Motor neuron (in vitro differentiated cells): Measurements from ENCODE around the gene FBXW10. TPM values are rescaled to one million over a fixed set of nuclear protein-coding genes. Genes with fewer than 3 reads are reported as not detected.
"Not testable (repeated sequence)": the region's sequence is repeated elsewhere in the genome, so short reads cannot be mapped to it uniquely, and the experiment has no call there.

Experiments used
- ATAC-seq, 8 experiments: fragments of 200-7000 bp; cut with Tn5 transposase; replicated peaks in 6 of 8; 2 replicates each; pipeline ENCODE4 v1.8.0; 2021; ENCODE audit warnings: mild to moderate bottlenecking in 8 of 8, moderate library complexity in 8 of 8
- H3K27ac ChIP-seq, 2 donors: fragments of 250-450 bp; sonication (Bioruptor Pico); 2 replicates each; pipeline ENCODE4 v1.9.0; 2021; ENCODE audit warnings: antibody characterized with exemption in 2 of 2, mild to moderate bottlenecking in 2 of 2, moderate library complexity in 1 of 2
- H3K4me1 ChIP-seq, 2 donors: fragments of 250-450 bp; sonication (Bioruptor Pico); replicated peaks in 1 of 2; 2 replicates each; pipeline ENCODE4 v1.6.1; 2021; ENCODE audit warnings: antibody characterized with exemption in 2 of 2, mild to moderate bottlenecking in 2 of 2, moderate library complexity in 1 of 2
- H3K4me3 ChIP-seq, 5 donors: fragments of 250-450 bp; sonication (Bioruptor Pico); 2 replicates each; pipeline ENCODE4 v1.9.0; 2021; ENCODE audit warnings: antibody characterized with exemption in 5 of 5, mild to moderate bottlenecking in 5 of 5, moderate library complexity in 4 of 5
- WGBS, 10 experiments: fragments of 450-650 bp; shearing (Covaris generic); methylation state at CpG; one replicate each; pipeline ENCODE4 v1.0.0; 2022; 5-methylcytosine and 5-hydroxymethylcytosine counted together
- in situ Hi-C, 9 experiments: fragments of 400-800 bp; cut with MboI; loops; one replicate each; pipeline ENCODE4 v1.15.0; 2021; ENCODE audit warnings: low sequenced_read_pairs in 9 of 9, low pct_unique_long_range_greater_than_20kb in 2 of 9; ENCODE audit not compliant: unreplicated experiment in 9 of 9
- total RNA-seq, 8 experiments: library from RNA; unstranded; fragments of 300-600 nt; gene quantifications; 2 replicates each; pipeline versions ENCODE4 v1.2.3 to v1.2.4, GENCODE V29; 2022

Gene FBXW10
- total RNA-seq, 8 experiments from 2014 or later: 0.08 to 0.50 (median 0.24) TPM

DNA sequence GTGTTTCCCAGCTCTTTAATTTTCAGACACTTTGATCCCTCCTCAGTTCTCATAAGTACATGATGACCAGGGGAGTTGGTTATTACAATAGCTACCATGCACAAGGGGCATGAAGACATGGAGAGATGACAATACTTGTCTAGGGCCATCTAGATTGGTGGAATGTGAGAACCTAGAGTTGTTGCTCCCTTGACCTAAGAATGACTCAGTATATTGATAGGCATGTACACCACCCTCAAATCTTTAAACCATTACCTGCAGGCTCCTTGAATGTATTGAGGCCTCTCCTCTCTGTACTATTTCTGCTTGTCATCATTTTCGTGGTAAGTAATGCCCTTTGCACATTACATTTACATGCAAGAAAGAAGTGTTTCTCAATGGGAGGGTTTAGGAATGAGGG lies 20.3 kb upstream of the FBXW10 start:
- H3K4me3 ChIP-seq, in situ Hi-C loops, H3K27ac ChIP-seq, H3K4me1 ChIP-seq: not testable (repeated sequence)
- WGBS, 10 experiments: 33 to 100% (median 60%) methylated on average over 1 of the region's 1 CpG; no CpG with 5 or more reads in 7 of the 10 experiments
- peak in 2 of 8 experiments; percentile 25 to 36 for ATAC-seq

DNA sequence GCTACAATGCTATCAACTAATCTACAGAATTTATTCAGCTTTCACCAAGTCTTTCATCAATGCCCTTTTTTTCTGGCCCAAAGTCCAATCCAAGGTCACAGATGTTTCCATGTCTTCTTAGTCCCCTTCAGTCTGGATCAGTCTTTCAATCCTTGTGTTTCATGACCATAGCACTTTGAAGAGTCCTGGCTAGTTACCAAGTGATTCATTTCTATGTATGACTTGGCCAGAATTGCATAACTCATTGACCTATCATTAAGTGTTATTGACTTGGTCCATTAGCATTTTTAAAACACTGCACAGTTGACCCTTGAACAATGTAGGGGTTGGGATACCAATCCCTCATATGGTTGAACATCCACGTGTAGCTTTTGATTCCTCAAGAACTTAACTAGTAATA lies 11.4 kb upstream of the FBXW10 start:
- H3K27ac ChIP-seq, H3K4me1 ChIP-seq, H3K4me3 ChIP-seq, in situ Hi-C loops: not testable (repeated sequence)
- ATAC-seq: peak in 2 of 8 experiments; percentile 72 to 89
- WGBS, 10 experiments: no CpG with 5 or more reads among the region's 1 CpG

DNA sequence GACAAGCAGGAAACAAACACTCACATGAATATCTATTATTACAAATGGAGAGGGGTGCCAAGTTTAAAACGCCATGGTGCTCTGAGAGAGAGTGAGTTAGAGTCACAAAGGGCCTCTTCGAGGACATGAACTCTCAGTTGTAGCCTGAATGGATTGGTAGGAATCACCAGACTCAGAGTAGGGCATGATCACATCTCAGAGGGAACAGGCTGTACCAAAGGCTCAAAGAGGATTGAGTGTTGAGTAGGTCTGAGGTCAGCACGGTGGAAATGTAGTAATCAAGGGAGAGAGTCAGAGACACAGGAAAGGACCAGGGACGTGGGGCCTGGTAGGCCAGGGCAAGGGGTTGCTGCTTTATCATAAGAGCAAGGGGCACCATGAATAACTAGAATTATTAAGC lies 10.5 kb upstream of the FBXW10 start:
- H3K4me1 ChIP-seq, H3K27ac ChIP-seq, H3K4me3 ChIP-seq, in situ Hi-C loops: not testable (repeated sequence)
- WGBS, 10 experiments: no CpG with 5 or more reads among the region's 4 CpGs
- peak in 2 of 8 experiments; percentile 57 for ATAC-seq

DNA sequence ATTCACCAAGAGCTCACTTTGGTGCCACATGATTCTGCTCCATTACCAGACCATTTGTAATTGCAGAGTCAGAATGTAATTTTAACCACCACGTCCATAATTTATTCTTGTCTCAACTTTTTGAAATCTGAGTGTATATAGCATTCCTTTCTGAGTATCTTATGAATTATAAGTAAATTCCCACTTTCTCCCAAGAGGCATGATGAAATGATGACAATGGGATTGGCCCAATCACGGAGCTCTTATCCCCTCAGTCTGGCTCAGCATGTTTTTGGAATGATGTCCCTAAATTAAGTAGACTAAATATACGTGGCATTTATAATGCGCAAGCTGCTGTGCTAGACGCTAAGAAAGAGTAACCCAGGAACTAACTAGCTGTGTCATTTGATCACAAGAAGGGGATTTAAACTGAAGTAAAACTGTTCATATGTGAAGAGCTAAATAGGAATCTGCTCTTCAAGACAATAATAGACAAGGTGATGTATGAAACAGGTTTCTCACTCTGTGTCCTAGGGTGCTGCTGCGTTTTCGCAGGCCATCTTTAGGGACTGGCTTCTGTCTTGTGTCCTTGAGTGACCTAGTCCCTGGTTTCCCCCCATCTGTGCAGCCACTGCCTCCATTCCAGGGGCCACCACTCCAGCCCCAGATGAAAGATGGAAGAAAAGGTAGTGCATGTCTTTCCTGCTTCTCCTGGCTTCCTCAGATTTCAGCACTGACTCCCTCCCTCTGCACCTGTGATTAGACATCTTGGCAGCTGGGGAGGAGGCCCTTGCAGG lies 4.0 kb upstream of the FBXW10 start:
- in situ Hi-C loops: not testable (repeated sequence)

DNA sequence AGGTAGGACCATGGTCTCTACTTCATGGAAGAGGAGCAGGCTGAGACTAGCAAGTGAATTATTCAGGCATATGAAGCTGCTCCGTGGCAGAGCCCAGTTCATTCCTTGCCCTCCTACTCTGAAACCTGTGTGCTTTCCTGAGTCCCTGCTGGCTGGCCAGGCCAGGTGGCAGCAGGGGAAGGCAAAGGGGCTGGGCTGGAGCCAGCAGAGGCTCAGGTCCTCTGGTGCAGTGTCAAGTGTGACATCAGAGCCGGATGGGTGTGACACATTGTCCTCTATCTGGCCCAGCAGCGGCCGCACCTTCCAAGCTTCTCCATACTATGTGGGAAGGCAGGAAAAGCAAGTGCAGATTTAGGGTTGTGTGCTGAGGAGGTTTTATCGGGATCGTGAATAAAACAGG lies 2.6 kb upstream of the FBXW10 start:
- H3K27ac ChIP-seq, ATAC-seq, H3K4me1 ChIP-seq, H3K4me3 ChIP-seq, in situ Hi-C loops: not testable (repeated sequence)
- no CpG with 5 or more reads among the region's 6 CpGs for WGBS, 10 experiments

More for the DNA sequence above, 4.0 kb upstream of the FBXW10 start:
- 0 to 91% (median 80%) methylated on average over 1 to 7 of the region's 7 CpGs; no CpG with 5 or more reads in 3 of the 10 experiments for WGBS, 10 experiments
- ATAC-seq: peak in 3 of 8 experiments; percentile 57 to 82 (median 72)
- H3K4me3 ChIP-seq, H3K4me1 ChIP-seq, H3K27ac ChIP-seq: not testable (repeated sequence)

DNA sequence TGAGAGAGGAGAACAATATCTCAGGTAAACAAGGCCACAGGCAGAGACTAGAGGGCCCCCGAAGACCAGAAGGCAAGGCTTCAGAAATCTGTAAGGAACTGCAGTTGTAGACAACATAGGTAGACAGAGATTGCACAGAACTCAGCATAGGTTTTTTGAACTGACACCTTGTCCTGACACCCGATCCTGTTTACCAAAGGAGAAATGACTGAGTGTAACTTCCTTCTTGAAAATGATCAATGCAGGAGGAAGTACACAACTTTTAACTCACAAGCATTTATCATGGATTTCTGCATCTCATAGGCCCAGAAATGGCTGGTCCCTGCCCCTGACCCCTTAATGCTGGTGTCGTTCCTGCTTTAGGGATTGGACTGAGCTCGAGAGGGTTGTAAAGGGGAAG lies 872 bp downstream of the FBXW10 start:
- H3K27ac ChIP-seq, H3K4me1 ChIP-seq, ATAC-seq, H3K4me3 ChIP-seq, in situ Hi-C loops: not testable (repeated sequence)
- 75% methylated on average over 2 of the region's 4 CpGs; no CpG with 5 or more reads in 9 of the 10 experiments for WGBS, 10 experiments

DNA sequence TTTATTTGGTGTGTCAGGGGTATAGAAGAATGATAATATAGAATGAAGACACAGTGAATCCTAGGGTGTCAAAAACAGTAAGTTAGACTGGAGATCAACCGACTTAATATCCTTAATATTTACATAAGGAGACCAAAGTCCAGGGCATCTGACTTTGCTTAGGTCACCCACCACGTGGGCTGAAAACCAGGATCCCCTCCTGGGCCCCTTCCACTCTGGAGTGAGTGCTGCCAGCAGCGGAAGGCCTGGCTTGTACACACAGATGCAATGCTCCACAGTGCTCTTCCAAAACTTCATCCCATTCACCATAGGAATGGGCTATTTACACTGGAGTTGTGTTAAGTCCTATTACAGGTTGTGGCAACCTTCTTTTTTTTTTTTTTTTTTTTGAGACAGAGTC lies 2.7 kb downstream of the FBXW10 start:
- ATAC-seq, H3K4me3 ChIP-seq, in situ Hi-C loops, H3K4me1 ChIP-seq, H3K27ac ChIP-seq: not testable (repeated sequence)
- WGBS, 10 experiments: 80% methylated on average over 1 of the region's 3 CpGs; no CpG with 5 or more reads in 9 of the 10 experiments

DNA sequence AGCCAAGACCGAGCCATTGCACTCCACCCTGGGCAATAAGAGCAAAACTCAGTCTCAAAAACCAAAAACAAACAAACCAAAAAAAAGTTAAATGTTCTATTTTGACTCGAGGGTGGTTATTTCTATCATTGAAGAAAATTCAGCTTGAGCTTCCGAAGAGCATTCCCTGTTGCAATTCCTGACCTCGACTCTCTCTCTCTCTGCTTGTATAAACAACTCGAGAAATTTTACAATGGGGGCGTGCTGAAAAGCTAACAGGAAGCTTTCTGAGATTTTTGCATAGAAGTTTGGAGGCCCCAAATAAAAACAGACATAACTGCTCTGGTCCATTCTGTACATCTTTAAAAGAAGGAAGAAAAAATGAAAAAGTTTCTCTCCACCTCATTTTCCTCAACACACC lies 3.6 kb downstream of the FBXW10 start:
- H3K4me3 ChIP-seq, in situ Hi-C loops, ATAC-seq, H3K27ac ChIP-seq, H3K4me1 ChIP-seq: not testable (repeated sequence)
- no CpG with 5 or more reads among the region's 6 CpGs for WGBS, 10 experiments

DNA sequence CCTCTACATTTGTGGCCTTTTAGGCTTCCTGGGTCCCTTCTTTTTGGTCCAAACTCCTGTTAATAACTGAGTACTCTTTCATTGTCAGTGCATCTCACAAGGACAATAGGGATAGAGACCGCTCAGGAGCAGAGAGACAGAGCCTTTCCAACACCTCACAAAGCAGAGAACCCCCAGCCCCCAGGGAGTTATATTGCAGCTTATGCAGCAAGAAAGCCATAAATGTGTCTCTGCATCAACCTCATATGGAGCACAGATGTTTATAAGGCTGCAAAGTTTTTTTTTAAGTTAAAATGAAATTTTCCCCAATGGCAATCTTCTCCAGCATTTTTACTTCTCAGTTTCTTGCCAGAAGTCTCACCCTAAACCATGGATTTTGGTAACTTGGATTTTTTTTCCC lies 6.4 kb downstream of the FBXW10 start:
- H3K4me3 ChIP-seq, H3K4me1 ChIP-seq, H3K27ac ChIP-seq, in situ Hi-C loops: not testable (repeated sequence)
- no CpG with 5 or more reads among the region's 1 CpG for WGBS, 10 experiments
- peak in 3 of 8 experiments; percentile 50 to 78 (median 66) for ATAC-seq

DNA sequence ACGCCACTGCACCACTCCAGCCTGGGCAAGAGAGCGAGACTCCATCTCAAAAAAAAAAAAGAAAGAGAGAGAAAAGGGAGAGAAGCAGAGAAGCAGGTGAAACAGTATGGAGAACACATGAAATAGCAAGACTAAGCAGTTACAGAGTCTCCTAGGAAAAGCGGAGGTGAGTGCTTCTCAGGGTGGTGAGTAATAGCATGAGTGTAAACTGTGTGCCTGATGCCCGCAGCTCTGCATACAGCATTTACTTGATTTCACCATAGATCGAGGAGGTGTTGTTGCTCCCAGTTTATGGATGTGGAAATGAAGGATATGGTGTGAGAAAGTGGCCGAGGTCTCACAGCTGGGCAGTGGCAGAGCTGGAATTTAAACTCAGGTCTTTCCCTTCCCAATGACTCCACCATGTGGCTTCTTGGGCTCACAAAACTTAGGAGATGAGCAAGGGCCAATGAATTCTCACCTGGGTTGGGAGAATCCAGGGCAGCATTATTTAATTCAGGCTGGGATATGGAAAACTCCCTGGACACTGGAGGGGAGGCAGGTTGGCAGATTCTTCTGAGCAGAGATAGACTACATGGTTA lies 10.1 kb downstream of the FBXW10 start:
- H3K4me3 ChIP-seq, H3K27ac ChIP-seq, in situ Hi-C loops, H3K4me1 ChIP-seq: not testable (repeated sequence)
- peak in 3 of 8 experiments; percentile 35 to 70 (median 60) for ATAC-seq
- whole genome bisulfite sequencing, 10 experiments: 60 to 94% (median 87%) methylated on average over 1 to 4 of the region's 6 CpGs; no CpG with 5 or more reads in 4 of the 10 experiments

DNA sequence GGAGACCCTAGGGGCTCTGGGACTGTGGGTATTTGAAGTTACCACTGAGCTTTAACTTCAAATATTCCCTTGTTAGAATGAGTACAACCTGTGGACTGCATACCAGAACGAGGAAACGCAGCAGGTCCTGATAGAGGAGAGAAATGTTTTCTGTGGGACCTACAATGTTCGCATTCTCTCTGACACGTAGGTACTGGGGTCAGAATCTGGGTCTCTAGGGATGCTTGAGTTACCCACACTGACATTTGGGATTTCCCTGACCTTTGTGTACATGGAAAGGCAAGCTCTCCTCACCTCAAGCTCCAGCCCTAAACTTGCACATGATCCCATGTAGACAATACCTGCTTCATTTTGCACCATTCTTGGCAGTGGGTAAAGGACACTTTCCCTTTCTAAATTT lies 12.1 kb downstream of the FBXW10 start:
- H3K4me3 ChIP-seq, H3K4me1 ChIP-seq, in situ Hi-C loops, H3K27ac ChIP-seq, ATAC-seq: not testable (repeated sequence)
- no CpG with 5 or more reads among the region's 4 CpGs for WGBS, 10 experiments

DNA sequence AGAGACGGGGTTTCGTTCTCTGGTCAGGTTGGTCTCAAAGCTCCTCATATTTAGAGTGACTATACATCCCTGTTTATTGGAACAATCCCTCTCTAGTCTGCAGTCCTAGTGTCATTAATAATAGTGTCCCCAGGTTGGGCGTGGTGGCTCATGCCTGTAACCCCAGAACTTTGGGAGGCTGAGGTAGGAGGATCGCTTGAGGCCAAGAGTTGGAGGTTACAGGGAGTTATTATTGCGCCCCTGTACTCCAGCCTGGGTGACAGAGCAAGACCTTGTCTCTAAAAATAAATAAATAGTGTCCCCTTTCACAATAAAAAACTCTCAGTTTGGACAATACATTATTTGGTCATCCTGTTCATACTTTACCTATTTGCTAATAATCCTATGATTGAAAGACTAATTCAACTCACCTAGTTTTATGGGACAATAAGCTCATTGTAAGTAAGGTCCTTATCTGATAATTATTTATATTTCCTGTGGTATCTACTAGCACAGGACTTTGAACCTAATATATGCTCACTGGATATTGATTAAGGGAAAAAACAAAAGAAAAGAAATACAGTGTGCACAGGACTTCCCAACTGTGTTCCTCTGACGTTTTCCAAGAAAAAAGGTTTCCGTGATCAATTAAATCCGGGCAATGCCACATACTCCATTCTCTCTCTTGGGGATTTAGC lies 13.7 kb downstream of the FBXW10 start:
- H3K27ac ChIP-seq, H3K4me1 ChIP-seq, in situ Hi-C loops, ATAC-seq, H3K4me3 ChIP-seq: not testable (repeated sequence)
- WGBS, 10 experiments: 70 to 100% (median 92%) methylated on average over 2 to 4 of the region's 8 CpGs; no CpG with 5 or more reads in 5 of the 10 experiments

DNA sequence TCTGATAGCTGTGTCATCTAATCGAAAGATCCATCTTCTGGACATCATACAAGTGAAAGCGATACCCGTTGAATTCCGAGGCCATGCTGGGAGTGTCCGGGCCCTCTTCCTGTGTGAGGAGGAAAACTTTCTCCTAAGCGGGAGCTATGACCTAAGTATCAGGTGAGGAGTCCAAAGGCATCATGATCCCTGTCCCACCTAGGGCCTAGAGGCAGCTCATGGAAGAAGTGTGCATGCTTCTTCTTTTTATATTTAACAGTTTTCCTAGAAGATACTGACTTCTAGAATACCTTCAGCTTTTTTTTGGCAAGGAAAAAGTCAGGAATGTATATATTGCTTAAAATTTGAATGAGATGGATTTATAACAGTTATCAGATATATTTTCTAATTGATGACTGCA lies 14.5 kb downstream of the FBXW10 start:
- H3K27ac ChIP-seq, H3K4me3 ChIP-seq, ATAC-seq, H3K4me1 ChIP-seq, in situ Hi-C loops: not testable (repeated sequence)
- WGBS, 10 experiments: no CpG with 5 or more reads among the region's 6 CpGs
